ENCODE results near the gene FCHSD2. TPM values are rescaled to one million over a fixed set of nuclear protein-coding genes. Genes with fewer than 3 reads are reported as not detected.

The FCHSD2 gene
- total and polyA plus RNA-seq, 2 donors (not counting 1 experiment from before 2014, with no cell fraction given), result 19.5 to 40.6 TPM

DNA sequence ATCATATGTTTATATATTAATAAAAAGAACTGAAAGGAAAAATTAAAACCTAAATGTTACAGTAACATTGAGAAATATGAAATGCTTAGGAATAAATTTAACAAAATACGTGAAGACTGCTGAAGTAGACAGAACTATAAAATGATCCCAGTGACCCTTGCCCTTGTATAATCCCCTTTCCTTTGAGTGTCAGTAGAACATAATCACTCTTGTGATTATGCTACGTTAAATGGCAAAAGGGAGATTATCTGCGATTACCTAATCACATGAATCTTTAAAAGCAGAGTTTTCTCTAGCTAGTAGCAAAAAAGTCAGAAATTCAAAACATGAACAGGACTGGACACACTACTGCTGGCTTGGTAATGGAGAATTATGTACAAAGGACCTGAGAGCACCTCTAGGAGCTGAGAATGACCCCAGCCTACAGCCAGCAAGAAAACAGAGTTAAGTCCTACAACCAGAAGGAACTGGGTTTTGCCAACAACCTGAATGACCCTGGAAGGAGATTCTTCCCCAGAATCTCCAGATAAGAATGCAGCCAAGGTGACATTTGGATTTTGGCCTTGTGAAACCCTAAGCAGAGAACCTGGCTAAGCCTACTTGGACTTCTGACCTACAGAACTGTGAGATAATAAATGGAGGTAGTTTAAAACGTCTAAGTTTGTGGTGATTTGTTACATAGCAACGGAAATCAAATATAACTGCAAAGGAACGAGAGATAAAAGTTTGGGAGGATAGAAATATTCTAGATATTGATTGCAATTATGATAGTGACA lies 170.7 kb downstream of the FCHSD2 start:
- no peaks in the 10 kb centered on the region for H3K27me3 ChIP-seq (ENCODE audit: control insufficient read depth, insufficient read depth, low read length)
- no peaks in the 10 kb centered on the region for H3K36me3 ChIP-seq (ENCODE audit: control insufficient read depth, insufficient read depth, low read length)
- no peaks in the 10 kb centered on the region for H3K79me2 ChIP-seq (ENCODE audit: control insufficient read depth, insufficient read depth, low read length)
- no peak for TF ChIP-seq EZH2 (IDR thresholded peaks at IDR 0.05; ENCODE audit: low read length, missing control alignments)
- TF ChIP-seq, protein P1, sequence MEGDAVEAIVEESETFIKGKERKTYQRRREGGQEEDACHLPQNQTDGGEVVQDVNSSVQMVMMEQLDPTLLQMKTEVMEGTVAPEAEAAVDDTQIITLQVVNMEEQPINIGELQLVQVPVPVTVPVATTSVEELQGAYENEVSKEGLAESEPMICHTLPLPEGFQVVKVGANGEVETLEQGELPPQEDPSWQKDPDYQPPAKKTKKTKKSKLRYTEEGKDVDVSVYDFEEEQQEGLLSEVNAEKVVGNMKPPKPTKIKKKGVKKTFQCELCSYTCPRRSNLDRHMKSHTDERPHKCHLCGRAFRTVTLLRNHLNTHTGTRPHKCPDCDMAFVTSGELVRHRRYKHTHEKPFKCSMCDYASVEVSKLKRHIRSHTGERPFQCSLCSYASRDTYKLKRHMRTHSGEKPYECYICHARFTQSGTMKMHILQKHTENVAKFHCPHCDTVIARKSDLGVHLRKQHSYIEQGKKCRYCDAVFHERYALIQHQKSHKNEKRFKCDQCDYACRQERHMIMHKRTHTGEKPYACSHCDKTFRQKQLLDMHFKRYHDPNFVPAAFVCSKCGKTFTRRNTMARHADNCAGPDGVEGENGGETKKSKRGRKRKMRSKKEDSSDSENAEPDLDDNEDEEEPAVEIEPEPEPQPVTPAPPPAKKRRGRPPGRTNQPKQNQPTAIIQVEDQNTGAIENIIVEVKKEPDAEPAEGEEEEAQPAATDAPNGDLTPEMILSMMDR (conservative IDR thresholded peaks at IDR 0.05 in 1 of 2, IDR thresholded peaks at IDR 0.05 in 1 of 2; ENCODE audit: low read depth in 1 of 2, low read length in 2 of 2), result no peak
- no peak for DNase-seq (ENCODE audit: low read depth in 2 of 2)
- no peaks in the 10 kb centered on the region for H4K20me1 ChIP-seq (ENCODE audit: control insufficient read depth, extremely low read depth, insufficient read depth, low read length)
- peaks cover 21% of the 10 kb centered on the region for H3K4me1 ChIP-seq (ENCODE audit: control insufficient read depth, extremely low read depth, insufficient read depth, low read length)
- H2AFZ ChIP-seq (ENCODE audit: low read length), result no peak overlapping the region
- no peaks in the 10 kb centered on the region for H3K9me3 ChIP-seq (ENCODE audit: control insufficient read depth, insufficient read depth, low read depth, low read length)
- H3K9ac ChIP-seq (ENCODE audit: insufficient read depth, low read length), result no peak overlapping the region
- no peak overlapping the region for H3K4me3 ChIP-seq (replicated peaks in 1 of 4; ENCODE audit: control extremely low read depth in 1 of 4, insufficient read depth in 1 of 4, low read depth in 3 of 4, low read length in 4 of 4)
- no peak overlapping the region for H3K27ac ChIP-seq (ENCODE audit: insufficient read depth, low read length)
- no peak overlapping the region for H3K4me2 ChIP-seq (ENCODE audit: extremely low read depth, insufficient read depth, low read length)

DNA sequence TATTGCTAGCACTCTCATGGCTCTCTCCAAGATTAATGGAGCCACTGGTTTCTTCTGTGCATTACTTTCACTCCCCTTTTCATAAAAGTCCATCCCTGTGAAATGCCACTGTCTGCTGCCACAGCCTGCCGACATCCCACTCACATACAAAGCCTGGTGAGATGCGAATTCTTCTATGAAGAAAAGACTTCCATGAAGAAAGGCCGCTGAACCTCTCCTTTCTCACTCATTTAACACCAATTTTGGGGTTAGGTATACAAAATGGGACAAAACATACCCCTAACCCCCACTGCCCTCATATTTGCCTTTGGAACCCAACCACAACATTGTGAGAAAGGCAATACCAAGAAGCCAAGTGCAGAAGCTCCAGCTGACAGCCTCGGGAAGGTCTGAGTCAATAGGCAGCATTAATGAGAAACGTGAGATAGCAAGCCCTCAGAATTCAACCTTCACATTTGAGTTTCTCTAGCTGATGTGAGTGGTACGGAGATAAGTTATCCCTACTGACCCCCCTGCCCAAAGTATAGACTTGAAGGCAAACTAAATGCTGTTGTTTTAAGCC lies 171.5 kb downstream of the FCHSD2 start:
- TF ChIP-seq EZH2 (IDR thresholded peaks at IDR 0.05; ENCODE audit: low read length, missing control alignments), result no peak
- TF ChIP-seq, protein P1 (conservative IDR thresholded peaks at IDR 0.05 in 1 of 2, IDR thresholded peaks at IDR 0.05 in 1 of 2; ENCODE audit: low read depth in 1 of 2, low read length in 2 of 2), result no peak
- no peaks in the 10 kb centered on the region for H3K9me3 ChIP-seq (ENCODE audit: control insufficient read depth, insufficient read depth, low read depth, low read length)
- H3K27ac ChIP-seq (ENCODE audit: insufficient read depth, low read length), result no peak overlapping the region
- H3K4me2 ChIP-seq (ENCODE audit: extremely low read depth, insufficient read depth, low read length), result no peak overlapping the region
- H3K27me3 ChIP-seq (ENCODE audit: control insufficient read depth, insufficient read depth, low read length), result no peaks in the 10 kb centered on the region
- H2AFZ ChIP-seq (ENCODE audit: low read length), result no peak overlapping the region
- H4K20me1 ChIP-seq (ENCODE audit: control insufficient read depth, extremely low read depth, insufficient read depth, low read length), result no peaks in the 10 kb centered on the region
- H3K9ac ChIP-seq (ENCODE audit: insufficient read depth, low read length), result no peak overlapping the region
- H3K4me1 ChIP-seq (ENCODE audit: control insufficient read depth, extremely low read depth, insufficient read depth, low read length), result peaks cover 17% of the 10 kb centered on the region
- H3K36me3 ChIP-seq (ENCODE audit: control insufficient read depth, insufficient read depth, low read length), result no peaks in the 10 kb centered on the region
- H3K79me2 ChIP-seq (ENCODE audit: control insufficient read depth, insufficient read depth, low read length), result no peaks in the 10 kb centered on the region
- DNase-seq (ENCODE audit: low read depth in 2 of 2), result peak in 1 of 2 donors; percentile 40
- no peak overlapping the region for H3K4me3 ChIP-seq (replicated peaks in 1 of 4; ENCODE audit: control extremely low read depth in 1 of 4, insufficient read depth in 1 of 4, low read depth in 3 of 4, low read length in 4 of 4)

DNA sequence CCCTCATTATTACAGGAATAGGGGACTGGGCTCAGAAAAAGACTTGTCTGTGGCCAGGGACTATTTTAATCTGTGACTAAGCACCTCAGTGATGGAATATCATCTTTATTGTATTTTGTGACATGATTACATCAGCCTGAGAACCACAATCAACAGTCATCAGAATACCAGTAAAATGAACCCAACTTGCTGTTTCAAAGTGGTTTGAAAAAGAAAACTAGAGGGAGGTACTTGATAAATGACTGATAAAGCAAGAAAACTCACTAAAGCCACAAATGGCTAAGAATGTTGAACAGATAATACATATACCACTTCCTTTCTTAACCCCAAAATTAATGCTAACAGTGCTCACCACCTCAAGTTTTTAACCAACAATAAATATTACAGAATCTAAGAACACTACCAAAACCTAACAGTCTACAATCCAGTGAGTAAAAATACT lies 172.2 kb downstream of the FCHSD2 start:
- no peak for TF ChIP-seq EZH2 (IDR thresholded peaks at IDR 0.05; ENCODE audit: low read length, missing control alignments)
- TF ChIP-seq, protein P1 (conservative IDR thresholded peaks at IDR 0.05 in 1 of 2, IDR thresholded peaks at IDR 0.05 in 1 of 2; ENCODE audit: low read depth in 1 of 2, low read length in 2 of 2), result no peak
- peak; percentile 82 to 95 for DNase-seq (ENCODE audit: low read depth in 2 of 2)
- Histone ChIP-seq H3K27ac (ENCODE audit: insufficient read depth, low read length) (no peak overlapping the region), H2AFZ (ENCODE audit: low read length) (no peak overlapping the region), H4K20me1 (ENCODE audit: control insufficient read depth, extremely low read depth, insufficient read depth, low read length) (no peaks in the 10 kb centered on the region), H3K9me3 (ENCODE audit: control insufficient read depth, insufficient read depth, low read depth, low read length) (no peaks in the 10 kb centered on the region), H3K79me2 (ENCODE audit: control insufficient read depth, insufficient read depth, low read length) (no peaks in the 10 kb centered on the region), H3K4me3 (replicated peaks in 1 of 4; ENCODE audit: control extremely low read depth in 1 of 4, insufficient read depth in 1 of 4, low read depth in 3 of 4, low read length in 4 of 4) (no peak overlapping the region), H3K4me1 (ENCODE audit: control insufficient read depth, extremely low read depth, insufficient read depth, low read length) (peaks cover 17% of the 10 kb centered on the region), H3K4me2 (ENCODE audit: extremely low read depth, insufficient read depth, low read length) (no peak overlapping the region), H3K9ac (ENCODE audit: insufficient read depth, low read length) (no peak overlapping the region), H3K27me3 (ENCODE audit: control insufficient read depth, insufficient read depth, low read length) (no peaks in the 10 kb centered on the region), H3K36me3 (ENCODE audit: control insufficient read depth, insufficient read depth, low read length) (no peaks in the 10 kb centered on the region)
